Fibroblast of lung (primary cell): ENCODE data around the gene DPYD.

Experiments
- EZH2 ChIP-seq: IDR thresholded peaks from 2 replicates; pipeline ENCODE4 v1.5.1; 2012; ENCODE audit warnings: low read length, control low read depth, mild to moderate bottlenecking; ENCODE audit errors: missing control alignments
- TF ChIP-seq, protein P1 (sequence below), 2 donors: IDR thresholded peaks in 1 of 2; conservative IDR thresholded peaks in 1 of 2; 1 replicate in 1 of 2; 2 replicates in 1 of 2; pipeline ENCODE4 v1.5.1; 2011 to 2012; ENCODE audit warnings: low read length in 2 of 2, control low read depth in 1 of 2, inconsistent platforms in 1 of 2, low read depth in 1 of 2, mild to moderate bottlenecking in 1 of 2

DNA sequence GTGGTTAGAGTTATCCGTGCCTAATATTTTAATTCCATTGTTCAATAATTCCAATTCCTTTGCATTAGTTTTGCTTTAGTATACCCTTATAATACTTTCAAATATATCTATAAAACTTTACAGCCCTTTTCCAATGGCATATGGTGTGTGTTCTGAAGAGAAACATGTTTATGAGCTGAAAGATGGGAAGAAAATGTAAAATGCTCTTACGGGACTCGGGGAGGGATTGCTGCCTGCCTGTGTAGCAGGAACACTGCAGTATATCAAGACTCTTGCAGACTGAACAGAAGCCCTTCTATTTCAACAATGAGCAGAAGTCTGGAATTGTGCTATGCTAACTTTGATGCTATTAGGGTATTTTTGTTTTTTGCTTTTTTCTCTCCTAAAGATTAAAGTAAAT, 792.4 kb downstream of the DPYD start:
- TF ChIP-seq, protein P1, sequence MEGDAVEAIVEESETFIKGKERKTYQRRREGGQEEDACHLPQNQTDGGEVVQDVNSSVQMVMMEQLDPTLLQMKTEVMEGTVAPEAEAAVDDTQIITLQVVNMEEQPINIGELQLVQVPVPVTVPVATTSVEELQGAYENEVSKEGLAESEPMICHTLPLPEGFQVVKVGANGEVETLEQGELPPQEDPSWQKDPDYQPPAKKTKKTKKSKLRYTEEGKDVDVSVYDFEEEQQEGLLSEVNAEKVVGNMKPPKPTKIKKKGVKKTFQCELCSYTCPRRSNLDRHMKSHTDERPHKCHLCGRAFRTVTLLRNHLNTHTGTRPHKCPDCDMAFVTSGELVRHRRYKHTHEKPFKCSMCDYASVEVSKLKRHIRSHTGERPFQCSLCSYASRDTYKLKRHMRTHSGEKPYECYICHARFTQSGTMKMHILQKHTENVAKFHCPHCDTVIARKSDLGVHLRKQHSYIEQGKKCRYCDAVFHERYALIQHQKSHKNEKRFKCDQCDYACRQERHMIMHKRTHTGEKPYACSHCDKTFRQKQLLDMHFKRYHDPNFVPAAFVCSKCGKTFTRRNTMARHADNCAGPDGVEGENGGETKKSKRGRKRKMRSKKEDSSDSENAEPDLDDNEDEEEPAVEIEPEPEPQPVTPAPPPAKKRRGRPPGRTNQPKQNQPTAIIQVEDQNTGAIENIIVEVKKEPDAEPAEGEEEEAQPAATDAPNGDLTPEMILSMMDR (conservative IDR thresholded peaks at IDR 0.05 in 1 of 2, IDR thresholded peaks at IDR 0.05 in 1 of 2; ENCODE audit: low read depth in 1 of 2, low read length in 2 of 2), result no peak
- no peak for TF ChIP-seq EZH2
